NCI-H82 treated with DMSO at 0.1 percent for 48 hours (cell line): Measurements from ENCODE around the gene SCAPER.
A peak's percentile ranks its signal among the peaks of the same experiment; 100 is the strongest.
"Not testable (repeated sequence)": the region's sequence is repeated elsewhere in the genome, so short reads cannot be mapped to it uniquely, and the experiment has no call there.

Source experiments
- DNase-seq: peaks from one replicate; lab custom pipeline; 2025; ENCODE audit not compliant: unreplicated experiment; lab: John Stamatoyannopoulos, UW

Gene SCAPER

DNA sequence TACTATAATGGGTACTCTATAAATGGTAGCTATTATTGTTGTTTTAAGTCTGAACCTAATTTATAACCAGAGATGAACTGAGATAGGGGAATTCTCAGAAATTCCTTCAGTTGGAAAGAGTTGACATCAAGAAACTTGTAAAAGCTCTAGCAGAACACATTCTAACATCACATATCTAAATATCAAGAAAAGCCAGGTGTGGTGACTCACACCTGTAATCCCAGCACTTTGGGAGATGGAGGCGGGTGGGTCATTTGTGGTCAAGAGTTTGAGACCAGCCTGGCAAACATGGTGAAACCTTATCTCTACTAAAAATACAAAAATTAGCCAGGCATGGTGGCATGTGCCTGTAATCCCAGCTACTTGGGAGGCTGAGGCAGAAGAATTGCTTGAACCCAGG lies 472.1 kb downstream of the SCAPER start:
- DNase-seq, result not testable (repeated sequence)

GRCh38 chr15:76432604-76433003 lies 472.5 kb downstream of the SCAPER start:
- DNase-seq, result no peak

DNA sequence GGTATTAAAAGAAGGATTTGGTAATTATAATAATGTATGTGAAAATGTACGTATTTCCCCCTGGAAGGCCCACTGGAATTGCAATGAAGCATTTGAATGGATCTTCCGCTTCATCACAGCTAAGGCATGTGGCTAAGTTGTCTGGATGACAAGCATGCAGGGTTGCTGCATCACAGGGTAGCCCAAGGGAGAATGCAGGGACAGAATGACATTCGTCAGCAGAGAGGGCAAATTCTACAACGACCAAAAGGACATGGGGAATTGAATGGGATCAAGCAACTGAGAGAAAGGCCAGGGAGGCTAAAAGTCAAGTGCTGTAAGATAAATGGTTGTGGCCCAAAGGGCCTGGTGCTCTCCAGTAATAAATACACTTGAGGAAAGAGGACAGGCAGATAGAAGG lies 473.2 kb downstream of the SCAPER start:
- DNase-seq, result no peak

GRCh38 chr15:76430711-76431110 lies 474.4 kb downstream of the SCAPER start:
- DNase-seq, result not testable (repeated sequence)

DNA sequence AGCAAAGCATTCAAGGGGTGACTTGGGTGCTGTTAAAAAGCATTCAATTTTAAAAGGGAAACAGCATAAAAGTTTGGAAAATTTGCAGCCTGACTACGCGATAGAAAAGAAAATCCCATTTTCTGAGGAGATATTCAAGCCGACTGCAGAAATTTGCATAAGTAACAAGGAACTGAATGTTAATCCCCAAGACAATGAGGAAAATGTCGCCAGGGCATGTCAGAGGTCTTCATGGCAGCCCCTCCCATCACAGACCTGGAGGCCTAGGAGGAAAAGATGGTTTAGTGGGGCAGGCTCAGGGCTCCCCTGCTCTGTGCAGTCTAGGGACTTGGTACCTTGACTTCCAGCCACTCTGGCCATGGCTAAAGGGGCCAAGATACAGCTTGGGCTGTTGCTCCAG lies 475.5 kb downstream of the SCAPER start:
- DNase-seq, result no peak

DNA sequence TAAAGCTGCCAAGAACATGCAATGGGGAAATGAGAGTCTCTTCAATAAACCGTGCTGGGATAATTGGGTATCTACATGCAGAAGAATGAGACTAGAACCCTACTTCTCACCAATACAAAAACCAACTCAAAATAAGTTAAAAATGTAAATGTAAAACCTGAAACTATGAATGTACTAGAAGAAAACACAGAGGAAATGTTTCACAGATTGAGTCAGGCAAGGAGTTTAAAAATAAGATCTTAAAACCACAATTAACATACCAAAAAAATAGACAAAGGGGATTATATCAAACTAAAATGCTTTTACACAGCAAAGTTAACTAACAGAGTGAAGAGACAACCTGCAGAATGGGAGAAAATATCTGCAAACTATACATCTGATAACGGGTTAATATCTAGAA lies 478.2 kb downstream of the SCAPER start:
- DNase-seq, result no peak

DNA sequence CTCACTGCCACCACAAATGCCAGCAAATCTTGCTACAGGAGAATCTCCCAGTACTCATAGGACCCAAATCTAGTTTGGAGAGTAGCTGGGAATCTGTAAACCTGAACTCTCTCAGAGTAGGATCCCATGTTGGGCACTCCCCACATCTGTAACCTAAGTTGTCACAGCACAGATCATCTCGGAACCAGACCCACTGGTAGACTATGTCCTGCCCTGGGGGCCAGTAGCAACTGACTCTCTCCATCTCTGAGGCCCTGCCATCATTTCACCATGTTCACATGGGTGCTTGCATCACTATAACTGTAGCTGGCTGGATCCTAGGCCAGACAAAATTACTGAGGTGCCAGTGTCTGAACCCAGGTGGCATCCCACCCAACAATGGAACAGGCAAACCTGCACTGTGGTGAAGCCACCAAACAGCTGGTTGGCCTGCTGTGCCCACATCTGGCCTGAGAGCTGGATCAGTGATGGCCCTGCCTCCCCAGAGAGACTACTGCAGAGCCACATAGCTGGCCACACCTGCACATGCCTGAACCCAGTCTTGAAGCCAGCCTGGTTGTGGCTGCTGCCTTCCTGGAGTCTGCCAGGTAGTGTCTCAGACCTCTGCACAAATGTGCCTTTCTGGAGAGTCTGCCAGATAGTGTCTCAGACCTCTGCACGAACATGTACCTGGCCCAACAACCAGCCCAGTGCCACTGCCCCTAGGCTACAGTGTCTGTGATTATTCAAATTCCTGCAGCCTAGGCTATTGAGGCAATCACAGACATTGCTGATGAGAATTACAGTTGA lies 486.6 kb downstream of the SCAPER start:
- no peak for DNase-seq

- DNase-seq, result peak; percentile 71
Observed at GRCh38 chr15:76401285-76401684, 503.9 kb downstream of the SCAPER start.

- DNase-seq, result peak; percentile 48
Observed at GRCh38 chr15:76398317-76399104, 506.6 kb downstream of the SCAPER start.

DNA sequence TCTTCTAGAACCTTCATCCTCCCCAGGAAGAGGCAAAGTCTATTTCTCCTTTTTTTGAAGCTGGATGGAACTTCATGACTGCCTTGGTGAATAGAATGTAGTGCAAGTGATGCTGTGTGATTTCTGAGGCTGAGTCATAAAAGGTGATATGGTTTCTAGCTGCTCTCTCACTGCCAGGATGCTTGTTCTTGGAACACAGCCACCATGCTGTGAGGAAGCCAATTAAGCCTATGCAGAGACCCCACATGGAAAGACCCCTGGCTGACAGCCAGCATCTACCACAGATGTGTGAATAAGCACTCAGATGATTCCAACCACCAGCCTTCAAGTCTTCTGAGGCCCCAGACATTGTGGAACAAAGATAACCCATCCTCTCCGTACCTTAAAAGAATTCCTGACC lies 511.5 kb downstream of the SCAPER start:
- DNase-seq, result peak; percentile 27

DNA sequence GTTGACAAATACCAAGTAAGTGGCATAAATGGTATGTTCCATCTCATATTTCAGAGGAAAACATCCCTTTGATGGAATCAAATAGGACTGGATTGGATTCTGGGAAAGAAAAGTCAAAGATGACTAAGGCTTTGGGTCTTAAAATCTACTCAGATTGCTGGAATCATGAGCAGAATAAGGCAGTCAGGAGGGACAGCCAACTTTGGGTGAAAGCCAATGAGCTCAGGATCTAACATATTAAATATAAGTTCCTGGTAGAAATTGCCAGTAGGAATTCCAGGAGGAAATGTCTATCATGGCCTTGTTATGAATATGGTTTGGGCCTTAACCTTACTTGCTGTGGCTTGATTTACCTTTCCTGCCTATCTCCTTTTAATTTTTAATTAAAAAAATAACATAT lies 513.3 kb downstream of the SCAPER start:
- no peak for DNase-seq

- no peak for DNase-seq
Observed at GRCh38 chr15:76391309-76391708, 513.8 kb downstream of the SCAPER start.

DNA sequence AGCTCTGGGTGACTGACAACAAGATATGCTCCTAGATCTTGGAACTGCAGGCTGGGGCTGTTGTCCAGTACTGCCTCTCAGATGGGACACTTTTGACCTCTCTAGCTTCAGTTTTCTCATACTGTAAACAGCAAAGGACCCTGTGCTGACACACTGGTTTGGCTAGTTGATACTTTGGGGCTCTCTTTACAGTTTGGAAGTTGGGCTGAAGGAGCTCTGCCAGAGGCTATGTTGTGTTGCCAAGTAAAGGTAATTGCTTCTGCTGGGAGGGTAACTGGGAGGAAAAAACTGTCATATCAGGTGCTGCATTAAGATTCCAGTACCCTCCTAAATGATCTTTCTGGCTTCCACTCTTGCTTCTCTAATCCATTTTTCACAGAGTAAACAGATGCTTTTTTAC lies 514.6 kb downstream of the SCAPER start:
- no peak for DNase-seq

DNA sequence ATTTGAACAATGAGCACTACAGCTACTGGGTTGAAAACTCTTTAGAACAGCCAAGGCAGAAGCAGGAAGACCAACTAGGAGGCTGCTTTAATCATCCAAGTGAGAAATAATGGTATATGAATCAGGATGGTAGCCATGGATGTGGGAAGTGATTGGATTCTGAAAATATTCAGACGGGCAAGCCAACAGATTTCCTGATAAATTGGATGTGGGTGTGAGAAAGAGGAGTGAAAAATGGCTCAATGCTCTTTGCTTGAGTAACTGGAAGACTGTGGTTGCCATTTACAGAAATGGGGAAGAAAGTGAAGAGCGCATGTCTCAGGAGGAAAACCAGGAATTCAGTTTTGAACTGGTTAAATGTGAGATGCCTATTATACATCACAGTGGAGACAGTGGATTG lies 518.2 kb downstream of the SCAPER start:
- DNase-seq, result no peak

DNA sequence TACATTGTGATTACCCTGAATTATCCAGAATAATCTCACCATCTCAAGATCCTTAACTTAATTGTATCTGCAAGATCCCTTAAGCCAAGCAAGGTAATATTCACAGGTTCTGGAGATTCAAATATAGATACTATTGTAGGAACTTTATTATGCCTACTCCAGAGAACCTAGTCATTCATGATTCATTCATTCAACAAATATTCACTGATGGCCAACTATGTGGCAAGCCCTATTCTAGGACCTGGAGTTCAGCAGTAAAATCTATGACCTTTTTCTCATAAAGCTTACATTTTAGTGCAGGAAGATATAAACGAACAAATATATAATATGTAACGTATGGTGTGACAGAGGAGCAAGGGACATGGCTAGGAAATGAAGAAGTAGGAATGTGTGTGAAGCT lies 519.0 kb downstream of the SCAPER start:
- no peak for DNase-seq

DNA sequence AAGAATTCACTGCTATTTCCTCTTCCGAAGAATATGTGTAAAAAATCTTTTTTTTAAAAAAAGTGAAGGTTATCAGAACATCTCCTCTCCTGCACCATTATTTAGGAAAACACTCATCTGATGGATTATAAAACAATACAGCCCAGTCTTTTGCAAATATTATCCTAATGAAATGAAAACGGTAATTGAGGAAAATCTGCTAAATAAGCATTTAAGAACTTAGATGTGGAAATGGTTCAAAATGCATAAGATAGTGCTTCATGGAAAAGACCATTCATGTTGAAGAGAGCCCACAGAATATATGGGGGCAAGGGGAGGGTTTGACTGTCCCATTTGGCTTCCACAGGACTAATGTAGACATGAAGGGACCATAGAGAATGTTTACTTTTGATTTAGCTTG lies 520.7 kb downstream of the SCAPER start:
- DNase-seq, result no peak

- DNase-seq, result no peak
Observed at GRCh38 chr15:76382987-76383728, 522.0 kb downstream of the SCAPER start.

DNA sequence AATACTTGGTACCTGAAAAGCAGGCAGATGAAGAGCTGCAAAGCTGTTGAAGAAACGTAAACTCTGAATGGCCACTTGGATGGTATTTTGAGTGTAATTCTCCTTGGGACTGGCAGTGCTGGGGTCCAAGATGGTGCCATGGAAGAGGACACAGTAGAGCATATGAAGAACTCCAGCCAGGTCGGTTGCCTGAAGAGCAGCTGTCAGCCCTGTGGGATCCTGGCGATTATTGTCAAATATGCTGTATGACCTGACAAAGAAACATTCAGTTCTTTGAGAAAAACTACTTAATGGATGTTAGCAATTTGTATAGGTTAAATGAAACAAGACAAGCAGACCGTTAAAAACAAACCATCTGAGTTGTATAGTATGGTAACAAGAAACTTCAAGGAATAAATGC lies 523.8 kb downstream of the SCAPER start:
- DNase-seq, result no peak

DNA sequence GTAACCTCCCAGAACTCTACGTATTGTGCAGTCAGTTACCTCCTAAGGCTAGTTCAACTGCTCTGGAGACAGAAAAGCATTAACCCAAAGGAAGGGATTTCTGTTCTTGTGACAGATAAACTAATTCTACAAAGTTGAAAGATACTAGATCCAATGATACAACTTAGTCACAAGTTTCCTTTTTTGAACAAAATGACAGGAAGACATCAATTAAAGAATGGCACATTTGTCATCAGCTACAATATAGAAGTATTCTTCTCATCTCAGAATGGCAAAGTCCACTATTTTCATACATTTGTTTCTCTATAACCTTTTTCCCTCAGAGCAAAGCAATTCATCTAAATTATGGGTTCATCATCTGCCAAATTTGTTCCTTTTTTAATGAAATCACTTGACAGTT lies 524.9 kb downstream of the SCAPER start:
- DNase-seq, result no peak

- DNase-seq, result no peak
Observed at GRCh38 chr15:76378691-76379090, 526.4 kb downstream of the SCAPER start.

- DNase-seq, result no peak
Observed at GRCh38 chr15:76377751-76378150, 527.4 kb downstream of the SCAPER start.

- DNase-seq, result no peak
Observed at GRCh38 chr15:76377217-76377616, 527.9 kb downstream of the SCAPER start.
